ENCODE data around the gene HYKK.

- no peak for TF ChIP-seq ARNT (IDR thresholded peaks at IDR 0.05)
- TF ChIP-seq SIN3A (IDR thresholded peaks at IDR 0.05; ENCODE audit: borderline replicate concordance in 2 of 2, control insufficient read depth in 1 of 2, low read depth in 2 of 2, low read length in 2 of 2): no peak
- no peak for TF ChIP-seq HNRNPLL (IDR thresholded peaks at IDR 0.05; ENCODE audit: low read depth, low read length, poor library complexity, severe bottlenecking)
- TF ChIP-seq CBFA2T2 (conservative IDR thresholded peaks at IDR 0.05): no peak
- no peak for TF ChIP-seq POLR2A (conservative IDR thresholded peaks at IDR 0.05)
- TF ChIP-seq, protein P1, sequence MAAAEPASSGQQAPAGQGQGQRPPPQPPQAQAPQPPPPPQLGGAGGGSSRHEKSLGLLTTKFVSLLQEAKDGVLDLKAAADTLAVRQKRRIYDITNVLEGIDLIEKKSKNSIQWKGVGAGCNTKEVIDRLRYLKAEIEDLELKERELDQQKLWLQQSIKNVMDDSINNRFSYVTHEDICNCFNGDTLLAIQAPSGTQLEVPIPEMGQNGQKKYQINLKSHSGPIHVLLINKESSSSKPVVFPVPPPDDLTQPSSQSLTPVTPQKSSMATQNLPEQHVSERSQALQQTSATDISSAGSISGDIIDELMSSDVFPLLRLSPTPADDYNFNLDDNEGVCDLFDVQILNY (CRISPR knock-in tag; IDR thresholded peaks at IDR 0.05): no peak
- TF ChIP-seq PHF8 (IDR thresholded peaks at IDR 0.05; ENCODE audit: borderline replicate concordance, low read length): no peak
These were observed 27.7 kb upstream of the HYKK start for GRCh38 chr15:78479650-78480049.
